CD14-positive monocyte (primary cell): ENCODE data around the gene SMNDC1. TPM values are rescaled to one million over a fixed set of nuclear protein-coding genes. Genes with fewer than 3 reads are reported as not detected.

Experiments
- DNase-seq, 3 donors: peaks; one replicate each; pipeline ENCODE4 v3.0.0-alpha.2; 2011 to 2022
- H2AFZ ChIP-seq: 2 replicates; pipeline ENCODE4 v1.6.0; 2012; ENCODE audit warnings: mild to moderate bottlenecking, low read depth, low read length, inconsistent platforms; ENCODE audit not compliant: insufficient read depth, poor library complexity, severe bottlenecking
- H3K27ac ChIP-seq, 2 donors: 1 replicate in 1 of 2; 2 replicates in 1 of 2; pipeline ENCODE4 v1.5.1; 2012 to 2013; ENCODE audit warnings: low read length in 2 of 2, control low read depth in 1 of 2, inconsistent platforms in 1 of 2, low read depth in 1 of 2, mild to moderate bottlenecking in 1 of 2
- H3K27me3 ChIP-seq, 2 donors: one replicate each; pipeline versions ENCODE4 v1.6.0 to v1.6.1; 2011 to 2013; ENCODE audit warnings: low read length in 2 of 2; ENCODE audit not compliant: control insufficient read depth in 2 of 2, insufficient read depth in 2 of 2
- H3K36me3 ChIP-seq, 2 donors: replicated peaks in 1 of 2; 1 replicate in 1 of 2; 2 replicates in 1 of 2; pipeline versions ENCODE4 v1.5.1 to v1.6.1; 2012 to 2013; ENCODE audit warnings: low read length in 2 of 2, control low read depth in 1 of 2, inconsistent platforms in 1 of 2, mild to moderate bottlenecking in 1 of 2; ENCODE audit not compliant: insufficient read depth in 2 of 2, control insufficient read depth in 1 of 2
- H3K4me1 ChIP-seq, 2 donors: 1 replicate in 1 of 2; 2 replicates in 1 of 2; pipeline versions ENCODE4 v1.5.1 to v1.6.1; 2012 to 2013; ENCODE audit warnings: low read length in 2 of 2, control low read depth in 1 of 2, inconsistent platforms in 1 of 2, mild to moderate bottlenecking in 1 of 2, moderate library complexity in 1 of 2; ENCODE audit not compliant: insufficient read depth in 2 of 2, control insufficient read depth in 1 of 2
- H3K4me2 ChIP-seq: replicated peaks from 2 replicates; pipeline ENCODE3; 2012; ENCODE audit warnings: low read length, moderate library complexity, mild to moderate bottlenecking; ENCODE audit not compliant: poor library complexity, severe bottlenecking; ENCODE audit errors: extremely low read depth
- H3K4me3 ChIP-seq, 3 experiments: fragments of 200-600 bp in 1 of 3; sonication (generic) in 1 of 3; replicated peaks in 1 of 3; 1 replicate in 2 of 3; 2 replicates in 1 of 3; pipeline ENCODE4 v1.5.1; 2011 to 2013; ENCODE audit warnings: low read length in 3 of 3, mild to moderate bottlenecking in 3 of 3, control low read depth in 2 of 3, low read depth in 2 of 3, inconsistent platforms in 1 of 3, moderate library complexity in 1 of 3
- H3K79me2 ChIP-seq: 2 replicates; pipeline ENCODE4 v1.6.0; 2012; ENCODE audit warnings: mild to moderate bottlenecking, control low read depth, inconsistent platforms, low read length, moderate library complexity; ENCODE audit not compliant: insufficient read depth
- H3K9ac ChIP-seq: 2 replicates; pipeline ENCODE4 v1.6.0; 2017; ENCODE audit warnings: low read length, mild to moderate bottlenecking; ENCODE audit not compliant: insufficient read depth, poor library complexity, severe bottlenecking
- H3K9me3 ChIP-seq, 2 donors: replicated peaks in 1 of 2; 1 replicate in 1 of 2; 2 replicates in 1 of 2; pipeline versions ENCODE4 v1.5.1 to v1.6.1; 2012 to 2013; ENCODE audit warnings: low read length in 2 of 2, control low read depth in 1 of 2; ENCODE audit not compliant: control insufficient read depth in 1 of 2, insufficient read depth in 1 of 2
- H4K20me1 ChIP-seq: 2 replicates; pipeline ENCODE4 v1.6.0; 2012; ENCODE audit warnings: mild to moderate bottlenecking, low read length, control low read depth, moderate library complexity; ENCODE audit not compliant: insufficient read depth
- H3K27ac Mint-ChIP-seq, 7 donors: one replicate each; pipeline ENCODE4 v1.8.0; 2020; ENCODE audit warnings: mild to moderate bottlenecking in 7 of 7, mixed read lengths in 7 of 7, moderate library complexity in 6 of 7, inconsistent platforms in 2 of 7
- H3K27me3 Mint-ChIP-seq, 3 donors: one replicate each; pipeline ENCODE4 v1.8.0; 2021 to 2022; ENCODE audit warnings: low read depth in 3 of 3, mild to moderate bottlenecking in 3 of 3, mixed read lengths in 3 of 3, moderate library complexity in 3 of 3, inconsistent platforms in 1 of 3
- H3K36me3 Mint-ChIP-seq, 2 donors: one replicate each; pipeline ENCODE4 v1.8.0; 2020; ENCODE audit warnings: mixed read lengths in 2 of 2, inconsistent platforms in 1 of 2, mild to moderate bottlenecking in 1 of 2
- H3K4me1 Mint-ChIP-seq: one replicate; pipeline ENCODE4 v1.8.0; 2020; ENCODE audit warnings: mild to moderate bottlenecking, mixed read lengths
- H3K4me3 Mint-ChIP-seq, 2 donors: one replicate each; pipeline ENCODE4 v1.8.0; 2020; ENCODE audit warnings: mild to moderate bottlenecking in 2 of 2, mixed read lengths in 2 of 2, moderate library complexity in 1 of 2
- H3K9me3 Mint-ChIP-seq, 7 donors: one replicate each; pipeline ENCODE4 v1.8.0; 2020 to 2022; ENCODE audit warnings: mixed read lengths in 7 of 7, mild to moderate bottlenecking in 6 of 7, moderate library complexity in 6 of 7, inconsistent platforms in 2 of 7
- CTCF ChIP-seq: fragments of 200-600 bp; IDR thresholded peaks from one replicate; pipeline ENCODE4 v1.8.0; 2022; ENCODE audit warnings: antibody characterized with exemption, mild to moderate bottlenecking
- WGBS: methylation state at CpG from one replicate; pipeline ENCODE4 v1.1.5; 2013; ENCODE audit warnings: missing lambda C conversion rate; ENCODE audit not compliant: insufficient coverage; 5-methylcytosine and 5-hydroxymethylcytosine counted together
- intact Hi-C, 2 donors: fragments of 100-400 bp; cut with micrococcal nuclease; formaldehyde crosslinking; loops; one replicate each; pipeline versions ENCODE4 v1.15.0 to v1.15.1; 2023
- polyA plus RNA-seq, 3 donors: library from polyadenylated mRNA; depleted of rRNA in 1 of 3; unstranded in 2 of 3; stranded (reverse) in 1 of 3; fragments of 300-500 nt in 2 of 3; fragments of >200 nt in 1 of 3; fragmentation: Illumina TruSeq in 2 of 3; gene quantifications; 1 replicate in 2 of 3; 2 replicates in 1 of 3; pipeline ENCODE4 v1.2.3, GENCODE V29; 2012 to 2021

SMNDC1 gene
- polyA plus RNA-seq, 3 donors: 15.6 to 18.2 (median 16.4) TPM

DNA sequence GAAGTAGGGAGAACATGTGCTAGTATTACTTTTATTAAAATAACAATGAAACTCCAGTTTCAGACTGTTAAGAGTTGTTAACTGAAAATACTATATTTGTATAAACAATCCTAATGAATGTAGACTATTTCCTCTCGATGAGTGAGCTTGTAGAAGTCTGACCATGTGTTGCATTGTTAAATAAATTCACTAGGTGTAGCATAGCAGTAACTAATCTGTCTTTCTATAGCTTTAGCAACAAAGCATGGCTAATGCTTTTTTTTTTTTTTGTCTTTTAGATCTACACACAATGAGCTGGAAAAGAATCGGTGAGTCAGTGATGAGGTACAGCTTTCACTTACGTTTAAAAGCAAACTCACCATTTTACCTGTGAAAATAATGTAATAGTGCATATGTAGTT, 60.2 kb downstream of the SMNDC1 start:
- Mint-ChIP-seq H3K27me3 (no peaks in the 10 kb centered on the region), H3K9me3 (peaks cover 0 to 1% (median 0%) of the 10 kb centered on the region in 7 donors), H3K4me3 (no peak overlapping the region), H3K4me1 (peaks cover 12% of the 10 kb centered on the region), H3K27ac (no peak overlapping the region), H3K36me3 (peaks cover 29 to 34% of the 10 kb centered on the region in 2 donors)
- Histone ChIP-seq H3K27me3 (no peaks in the 10 kb centered on the region), H3K27ac (no peak overlapping the region), H3K79me2 (peaks cover 27% of the 10 kb centered on the region), H2AFZ (no peak overlapping the region), H3K36me3 (peaks cover 11 to 25% of the 10 kb centered on the region in 2 donors), H3K9me3 (no peaks in the 10 kb centered on the region), H3K4me3 (no peak overlapping the region), H3K4me2 (no peak overlapping the region), H4K20me1 (peaks cover 28% of the 10 kb centered on the region), H3K9ac (no peak overlapping the region), H3K4me1 (peaks cover 3 to 7% of the 10 kb centered on the region in 2 donors)
- no peak for DNase-seq
- TF ChIP-seq CTCF: no peak
- intact Hi-C loops: no loop called here
- WGBS: no CpG with 5 or more reads among the region's 3 CpGs

GRCh38 chr10:110242511-110242910, 62.2 kb downstream of the SMNDC1 start:
- H3K9ac ChIP-seq: no peak overlapping the region
- Mint-ChIP-seq H3K4me3 (no peak overlapping the region), H3K4me1 (peaks cover 24% of the 10 kb centered on the region), H3K36me3 (peaks cover 29 to 31% of the 10 kb centered on the region in 2 donors), H3K27me3 (no peaks in the 10 kb centered on the region), H3K9me3 (no peaks in the 10 kb centered on the region), H3K27ac (no peak overlapping the region)
- TF ChIP-seq CTCF: no peak
- peaks cover 7 to 17% of the 10 kb centered on the region in 2 donors for H3K4me1 ChIP-seq
- H3K79me2 ChIP-seq: peaks cover 41% of the 10 kb centered on the region
- no peaks in the 10 kb centered on the region for H3K9me3 ChIP-seq
- WGBS: no CpG with 5 or more reads among the region's 1 CpG
- H3K27ac ChIP-seq: no peak overlapping the region
- no peaks in the 10 kb centered on the region for H3K27me3 ChIP-seq
- no peak for DNase-seq
- H3K4me3 ChIP-seq: no peak overlapping the region
- intact Hi-C loops: no loop called here
- no peak overlapping the region for H3K4me2 ChIP-seq
- peaks cover 14 to 31% of the 10 kb centered on the region in 2 donors for H3K36me3 ChIP-seq
- H4K20me1 ChIP-seq: peaks cover 34% of the 10 kb centered on the region
- no peak overlapping the region for H2AFZ ChIP-seq
